IMR-90 (cell line): ENCODE measurements around the gene TNFRSF11A.

Source experiments
- FOS ChIP-seq: fragments of 150-350 bp; IDR thresholded peaks from 2 replicates; pipeline ENCODE4 v1.6.1; 2016; ENCODE audit warnings: low read depth, low read length
- POLR2A ChIP-seq: IDR thresholded peaks from 2 replicates; pipeline ENCODE4 v1.6.1; 2012; ENCODE audit warnings: mild to moderate bottlenecking, low read depth, low read length
- TF ChIP-seq, protein P1 (sequence below): conservative IDR thresholded peaks from 2 replicates; pipeline ENCODE4 v1.5.1; 2012; ENCODE audit warnings: mild to moderate bottlenecking, low read depth, low read length, improper control_type of control experiment
- TF ChIP-seq, protein P2 (sequence below): fragments of 150-350 bp; IDR thresholded peaks from 2 replicates; pipeline ENCODE4 v1.6.1; 2017; ENCODE audit warnings: mild to moderate bottlenecking, antibody characterized with exemption, low read length, low read depth

DNA sequence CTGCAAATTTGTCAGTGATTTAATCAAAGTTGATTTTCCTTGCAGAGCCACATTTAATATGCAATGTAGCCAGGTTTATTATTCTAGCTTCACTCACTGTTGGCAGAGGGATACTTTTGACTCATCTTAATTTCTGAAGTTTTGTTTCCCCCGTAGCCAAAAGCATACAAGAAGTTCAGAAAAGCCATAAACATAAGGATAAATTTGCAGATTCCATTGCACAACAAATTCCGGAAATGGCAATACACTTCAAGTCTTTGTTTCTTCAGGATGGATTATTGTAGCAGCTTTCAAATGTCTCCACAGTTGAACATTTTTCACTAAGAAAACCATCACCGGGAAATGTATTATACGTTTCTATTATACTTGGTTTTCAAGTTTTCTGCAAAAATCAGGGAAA lies 109.7 kb downstream of the TNFRSF11A start:
- TF ChIP-seq POLR2A (no peak), FOS (no peak)
- TF ChIP-seq, protein P1, sequence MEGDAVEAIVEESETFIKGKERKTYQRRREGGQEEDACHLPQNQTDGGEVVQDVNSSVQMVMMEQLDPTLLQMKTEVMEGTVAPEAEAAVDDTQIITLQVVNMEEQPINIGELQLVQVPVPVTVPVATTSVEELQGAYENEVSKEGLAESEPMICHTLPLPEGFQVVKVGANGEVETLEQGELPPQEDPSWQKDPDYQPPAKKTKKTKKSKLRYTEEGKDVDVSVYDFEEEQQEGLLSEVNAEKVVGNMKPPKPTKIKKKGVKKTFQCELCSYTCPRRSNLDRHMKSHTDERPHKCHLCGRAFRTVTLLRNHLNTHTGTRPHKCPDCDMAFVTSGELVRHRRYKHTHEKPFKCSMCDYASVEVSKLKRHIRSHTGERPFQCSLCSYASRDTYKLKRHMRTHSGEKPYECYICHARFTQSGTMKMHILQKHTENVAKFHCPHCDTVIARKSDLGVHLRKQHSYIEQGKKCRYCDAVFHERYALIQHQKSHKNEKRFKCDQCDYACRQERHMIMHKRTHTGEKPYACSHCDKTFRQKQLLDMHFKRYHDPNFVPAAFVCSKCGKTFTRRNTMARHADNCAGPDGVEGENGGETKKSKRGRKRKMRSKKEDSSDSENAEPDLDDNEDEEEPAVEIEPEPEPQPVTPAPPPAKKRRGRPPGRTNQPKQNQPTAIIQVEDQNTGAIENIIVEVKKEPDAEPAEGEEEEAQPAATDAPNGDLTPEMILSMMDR, result no peak
- TF ChIP-seq, protein P2, sequence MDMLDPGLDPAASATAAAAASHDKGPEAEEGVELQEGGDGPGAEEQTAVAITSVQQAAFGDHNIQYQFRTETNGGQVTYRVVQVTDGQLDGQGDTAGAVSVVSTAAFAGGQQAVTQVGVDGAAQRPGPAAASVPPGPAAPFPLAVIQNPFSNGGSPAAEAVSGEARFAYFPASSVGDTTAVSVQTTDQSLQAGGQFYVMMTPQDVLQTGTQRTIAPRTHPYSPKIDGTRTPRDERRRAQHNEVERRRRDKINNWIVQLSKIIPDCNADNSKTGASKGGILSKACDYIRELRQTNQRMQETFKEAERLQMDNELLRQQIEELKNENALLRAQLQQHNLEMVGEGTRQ, result no peak
